ENCODE results near the gene TAS2R10. TPM values are rescaled to one million over a fixed set of nuclear protein-coding genes. Genes with fewer than 3 reads are reported as not detected.

Gene TAS2R10
- total RNA-seq, 1 donor from 2014 or later, result 1.4 TPM

GRCh38 chr12:10824957-10825356 is 1.2 kb downstream of the TAS2R10 start:
- Histone ChIP-seq H3K79me2 (ENCODE audit: low read depth) (no peaks in the 10 kb centered on the region), H3K4me3 (no peak overlapping the region)

DNA sequence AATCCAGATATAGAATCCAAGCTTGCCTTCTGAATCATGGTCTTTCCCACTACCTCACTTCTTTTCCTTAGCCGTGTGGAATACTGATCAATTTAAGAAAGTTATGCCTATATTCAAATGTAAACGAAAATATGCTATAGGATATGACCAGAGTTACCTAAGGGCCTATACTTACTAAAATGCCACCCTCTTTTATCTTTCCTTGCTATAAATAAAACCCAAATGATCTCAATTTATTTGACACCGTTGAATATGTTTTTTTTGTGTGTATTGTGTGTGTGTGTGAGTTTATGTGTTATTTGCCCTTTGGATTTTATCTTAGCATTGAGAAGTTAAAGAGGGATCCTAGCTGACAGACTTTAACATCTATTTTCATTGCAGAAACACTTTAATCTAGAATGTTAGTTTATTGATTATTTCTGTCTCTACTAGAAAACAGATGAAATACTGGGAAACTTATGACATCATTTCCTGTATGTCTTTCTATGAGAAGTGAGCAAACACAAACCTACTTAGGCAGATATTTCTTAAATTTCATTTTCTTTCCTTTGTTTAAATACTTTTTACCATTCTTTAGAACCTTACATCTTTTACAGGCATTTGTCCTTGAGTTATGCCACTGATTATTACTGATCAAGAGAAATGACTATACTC is 14.1 kb downstream of the TAS2R10 start:
- Histone ChIP-seq H2AFZ (replicated peaks) (no peak overlapping the region), H3F3A (ENCODE audit: low read depth) (no peaks in the 10 kb centered on the region), H3K4me3 (no peak overlapping the region), H3K4me2 (no peak overlapping the region), H3K27me3 (no peaks in the 10 kb centered on the region), H3K79me2 (ENCODE audit: low read depth) (no peaks in the 10 kb centered on the region), H3K9ac (no peak overlapping the region), H4K20me1 (ENCODE audit: low read depth) (no peaks in the 10 kb centered on the region), H3K36me3 (no peaks in the 10 kb centered on the region), H3K9me3 (ENCODE audit: low read depth) (no peaks in the 10 kb centered on the region), H3K4me1 (no peaks in the 10 kb centered on the region), H3K27ac (no peak overlapping the region)
- no peaks in the 10 kb centered on the region for H3K4me1 Mint-ChIP-seq
- peaks cover 2% of the 10 kb centered on the region for H3K9me3 Mint-ChIP-seq
- no peak overlapping the region for H3K4me3 Mint-ChIP-seq
- H3K27me3 Mint-ChIP-seq (ENCODE audit: insufficient read depth, low read depth), result peaks cover 2% of the 10 kb centered on the region
- H3K36me3 Mint-ChIP-seq, result no peaks in the 10 kb centered on the region
- no peak overlapping the region for H3K27ac Mint-ChIP-seq
- no peak for DNase-seq (ENCODE audit: low spot score)
- TF ChIP-seq EZH2phosphoT487 (IDR thresholded peaks at IDR 0.05), result no peak
- TF ChIP-seq, protein P1, sequence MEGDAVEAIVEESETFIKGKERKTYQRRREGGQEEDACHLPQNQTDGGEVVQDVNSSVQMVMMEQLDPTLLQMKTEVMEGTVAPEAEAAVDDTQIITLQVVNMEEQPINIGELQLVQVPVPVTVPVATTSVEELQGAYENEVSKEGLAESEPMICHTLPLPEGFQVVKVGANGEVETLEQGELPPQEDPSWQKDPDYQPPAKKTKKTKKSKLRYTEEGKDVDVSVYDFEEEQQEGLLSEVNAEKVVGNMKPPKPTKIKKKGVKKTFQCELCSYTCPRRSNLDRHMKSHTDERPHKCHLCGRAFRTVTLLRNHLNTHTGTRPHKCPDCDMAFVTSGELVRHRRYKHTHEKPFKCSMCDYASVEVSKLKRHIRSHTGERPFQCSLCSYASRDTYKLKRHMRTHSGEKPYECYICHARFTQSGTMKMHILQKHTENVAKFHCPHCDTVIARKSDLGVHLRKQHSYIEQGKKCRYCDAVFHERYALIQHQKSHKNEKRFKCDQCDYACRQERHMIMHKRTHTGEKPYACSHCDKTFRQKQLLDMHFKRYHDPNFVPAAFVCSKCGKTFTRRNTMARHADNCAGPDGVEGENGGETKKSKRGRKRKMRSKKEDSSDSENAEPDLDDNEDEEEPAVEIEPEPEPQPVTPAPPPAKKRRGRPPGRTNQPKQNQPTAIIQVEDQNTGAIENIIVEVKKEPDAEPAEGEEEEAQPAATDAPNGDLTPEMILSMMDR (IDR thresholded peaks at IDR 0.05), result no peak
- no peak for TF ChIP-seq EZH2 (IDR thresholded peaks at IDR 0.05)

More at GRCh38 chr12:10824957-10825356, 1.2 kb downstream of the TAS2R10 start:
- Histone ChIP-seq H3K4me2 (no peak overlapping the region), H4K20me1 (ENCODE audit: low read depth) (no peaks in the 10 kb centered on the region), H2AFZ (replicated peaks) (no peak overlapping the region), H3K36me3 (no peaks in the 10 kb centered on the region), H3F3A (ENCODE audit: low read depth) (no peaks in the 10 kb centered on the region), H3K27me3 (no peaks in the 10 kb centered on the region), H3K9ac (no peak overlapping the region), H3K4me1 (no peaks in the 10 kb centered on the region), H3K27ac (no peak overlapping the region), H3K9me3 (ENCODE audit: low read depth) (no peaks in the 10 kb centered on the region)
- no peak for DNase-seq (ENCODE audit: low spot score)
- Mint-ChIP-seq H3K4me1 (no peaks in the 10 kb centered on the region), H3K9me3 (no peaks in the 10 kb centered on the region), H3K27ac (no peak overlapping the region), H3K4me3 (no peak overlapping the region), H3K36me3 (no peaks in the 10 kb centered on the region), H3K27me3 (ENCODE audit: insufficient read depth, low read depth) (no peaks in the 10 kb centered on the region)
- TF ChIP-seq EZH2 (IDR thresholded peaks at IDR 0.05), result no peak
- no peak for TF ChIP-seq EZH2phosphoT487 (IDR thresholded peaks at IDR 0.05)
- TF ChIP-seq, protein P1 (IDR thresholded peaks at IDR 0.05), result no peak

GRCh38 chr12:10810068-10810467 is 16.1 kb downstream of the TAS2R10 start, which contains the start of gene TAS2R9:
Gene TAS2R9, minus strand, starts transcription at chr12:10810168. Its CDS starts 93 bp downstream, at chr12:10810075.
- DNase-seq (ENCODE audit: low spot score), result no peak
- Histone ChIP-seq H3K9ac (no peak within 1 kb of the TSS), H3F3A (ENCODE audit: low read depth) (no peaks in the 10 kb centered on the region), H4K20me1 (ENCODE audit: low read depth) (no peaks in the 10 kb centered on the region), H3K27me3 (no peaks in the 10 kb centered on the region), H3K36me3 (no peaks in the 10 kb centered on the region), H3K4me1 (peaks cover 7% of the 10 kb centered on the region), H3K27ac (no peak within 1 kb of the TSS), H3K4me3 (no peak within 1 kb of the TSS), H3K9me3 (ENCODE audit: low read depth) (no peaks in the 10 kb centered on the region), H2AFZ (replicated peaks) (no peak within 1 kb of the TSS), H3K79me2 (ENCODE audit: low read depth) (no peaks in the 10 kb centered on the region), H3K4me2 (no peak within 1 kb of the TSS)
- no peak within 1 kb of the TSS for H3K4me3 Mint-ChIP-seq
- TF ChIP-seq EZH2 (IDR thresholded peaks at IDR 0.05), result no peak
- no peak for TF ChIP-seq EZH2phosphoT487 (IDR thresholded peaks at IDR 0.05)
- TF ChIP-seq, protein P1 (IDR thresholded peaks at IDR 0.05), result no peak
- H3K9me3 Mint-ChIP-seq, result no peaks in the 10 kb centered on the region
- H3K4me1 Mint-ChIP-seq, result no peaks in the 10 kb centered on the region
- no peaks in the 10 kb centered on the region for H3K27me3 Mint-ChIP-seq (ENCODE audit: insufficient read depth, low read depth)
- no peaks in the 10 kb centered on the region for H3K36me3 Mint-ChIP-seq
- H3K27ac Mint-ChIP-seq, result no peak within 1 kb of the TSS

Data from neural progenitor cell (in vitro differentiated cells).